ENCODE measurements around the gene MESD. TPM values are rescaled to one million over a fixed set of nuclear protein-coding genes. Genes with fewer than 3 reads are reported as not detected.
A peak's percentile ranks its signal among the peaks of the same experiment; 100 is the strongest.

The MESD gene
- total RNA-seq, 3 donors from 2014 or later: 18.5 to 24.5 (median 21.3) TPM

GRCh38 chr15:81000144-81000623 is 10.6 kb upstream of the MESD start:
- no peaks in the 10 kb centered on the region for H3K36me3 ChIP-seq (ENCODE audit: low read depth)
- ATAC-seq: peak; percentile 5
- no peak for TF ChIP-seq CTCF (IDR thresholded peaks at IDR 0.05)
- peak overlapping the region; percentile 72 for H3K4me3 ChIP-seq
- intact Hi-C loops (cut with DNase I, micrococcal nuclease): no loop called here
- peak in 1 of 3 donors; percentile 49 for DNase-seq
- H3K4me1 ChIP-seq (ENCODE audit: low read depth): peaks cover 14% of the 10 kb centered on the region
- H3K9me3 ChIP-seq: no peaks in the 10 kb centered on the region

- peaks cover 14% of the 10 kb centered on the region for H3K4me1 ChIP-seq (ENCODE audit: low read depth)
- no peaks in the 10 kb centered on the region for H3K9me3 ChIP-seq
- H3K4me3 ChIP-seq: no peak overlapping the region
- peak; percentile 79 to 88 (median 84) for DNase-seq
- intact Hi-C loops (cut with DNase I, micrococcal nuclease): no loop called here
- no peak for TF ChIP-seq CTCF (IDR thresholded peaks at IDR 0.05)
- no peaks in the 10 kb centered on the region for H3K36me3 ChIP-seq (ENCODE audit: low read depth)
- peak; percentile 69 for ATAC-seq
Observed at GRCh38 chr15:80999623-81000036, 10.0 kb upstream of the MESD start.

GRCh38 chr15:80998251-80998650 is 8.6 kb upstream of the MESD start:
- H3K9me3 ChIP-seq: no peaks in the 10 kb centered on the region
- no peaks in the 10 kb centered on the region for H3K36me3 ChIP-seq (ENCODE audit: low read depth)
- no peak overlapping the region for H3K4me3 ChIP-seq
- ATAC-seq (no peak), DNase-seq (no peak)
- TF ChIP-seq CTCF (IDR thresholded peaks at IDR 0.05): no peak
- H3K4me1 ChIP-seq (ENCODE audit: low read depth): peaks cover 14% of the 10 kb centered on the region
- intact Hi-C loops (cut with DNase I, micrococcal nuclease): no loop called here

GRCh38 chr15:80997692-80998091 is 8.1 kb upstream of the MESD start:
- no peak for DNase-seq
- ATAC-seq: no peak
- H3K9me3 ChIP-seq: no peaks in the 10 kb centered on the region
- TF ChIP-seq CTCF (IDR thresholded peaks at IDR 0.05): no peak
- H3K36me3 ChIP-seq (ENCODE audit: low read depth): no peaks in the 10 kb centered on the region
- H3K4me3 ChIP-seq: no peak overlapping the region
- intact Hi-C loops (cut with DNase I, micrococcal nuclease): no loop called here
- peaks cover 10% of the 10 kb centered on the region for H3K4me1 ChIP-seq (ENCODE audit: low read depth)

- no peaks in the 10 kb centered on the region for H3K9me3 ChIP-seq
- no peak for DNase-seq
- H3K4me3 ChIP-seq: no peak overlapping the region
- TF ChIP-seq CTCF (IDR thresholded peaks at IDR 0.05): no peak
- intact Hi-C loops (cut with DNase I, micrococcal nuclease): no loop called here
- H3K36me3 ChIP-seq (ENCODE audit: low read depth): no peaks in the 10 kb centered on the region
- ATAC-seq: no peak
- H3K4me1 ChIP-seq (ENCODE audit: low read depth): peaks cover 3% of the 10 kb centered on the region
Observed at GRCh38 chr15:80996247-80996646, 6.6 kb upstream of the MESD start.

- no peak for DNase-seq
- intact Hi-C loops (cut with DNase I, micrococcal nuclease): no loop called here
- no peak overlapping the region for H3K4me3 ChIP-seq
- no peak for ATAC-seq
- peaks cover 6% of the 10 kb centered on the region for H3K4me1 ChIP-seq (ENCODE audit: low read depth)
- H3K36me3 ChIP-seq (ENCODE audit: low read depth): no peaks in the 10 kb centered on the region
- no peaks in the 10 kb centered on the region for H3K9me3 ChIP-seq
- TF ChIP-seq CTCF (IDR thresholded peaks at IDR 0.05): no peak
Observed at GRCh38 chr15:80992441-80992840, 2.8 kb upstream of the MESD start.

Data from mucosa of descending colon (tissue), 3 donors.